Astrocyte of the spinal cord (primary cell): ENCODE data around the gene MARVELD2.
"Not testable (repeated sequence)": the region's sequence is repeated elsewhere in the genome, so short reads cannot be mapped to it uniquely, and the experiment has no call there.

Source experiments
- DNase-seq: peaks from one replicate; pipeline ENCODE4 v3.0.0; 2011; ENCODE audit warnings: low read depth, low spot score
- H3K4me3 ChIP-seq: 2 replicates; pipeline ENCODE4 v1.5.1; 2011; ENCODE audit warnings: low read depth, mild to moderate bottlenecking, low read length, moderate library complexity
- CTCF ChIP-seq: IDR thresholded peaks from 2 replicates; pipeline ENCODE4 v1.5.1; 2012; ENCODE audit warnings: low read depth, mild to moderate bottlenecking, low read length, inconsistent platforms
- in situ Hi-C: cut with HindIII; loops from 2 replicates; pipeline ENCODE4 v1.10.0; 2017; ENCODE audit warnings: low sequenced_read_pairs

Gene MARVELD2

GRCh38 chr5:69418554-69418953 lies 3.6 kb downstream of the MARVELD2 start:
- H3K4me3 ChIP-seq = no peak overlapping the region
- TF ChIP-seq CTCF = no peak
- DNase-seq = no peak
- in situ Hi-C loops = no loop called here

- in situ Hi-C loops = no loop called here
- DNase-seq = no peak
- H3K4me3 ChIP-seq = no peak overlapping the region
- TF ChIP-seq CTCF = no peak
Measured at GRCh38 chr5:69431424-69432303, 16.7 kb downstream of the MARVELD2 start.

- no peak for DNase-seq
Measured at GRCh38 chr5:69432412-69433206, 17.7 kb downstream of the MARVELD2 start.

GRCh38 chr5:69435276-69435884 lies 20.5 kb downstream of the MARVELD2 start:
- in situ Hi-C loops, H3K4me3 ChIP-seq, DNase-seq: not testable (repeated sequence)

More at GRCh38 chr5:69432412-69433206, 17.7 kb downstream of the MARVELD2 start:
- no peak for TF ChIP-seq CTCF
- in situ Hi-C loops = no loop called here
- H3K4me3 ChIP-seq = no peak overlapping the region

- DNase-seq = no peak
- no peak overlapping the region for H3K4me3 ChIP-seq
- TF ChIP-seq CTCF = no peak
- in situ Hi-C loops = no loop called here
Measured at GRCh38 chr5:69444127-69444754, 29.3 kb downstream of the MARVELD2 start.

GRCh38 chr5:69449511-69449910 lies 34.6 kb downstream of the MARVELD2 start:
- no peak overlapping the region for H3K4me3 ChIP-seq
- no peak for DNase-seq
- in situ Hi-C loops = no loop called here
- no peak for TF ChIP-seq CTCF
